ENCODE results near the gene FER. TPM values are rescaled to one million over a fixed set of nuclear protein-coding genes. Genes with fewer than 3 reads are reported as not detected.

Gene FER
- total and polyA plus RNA-seq, 12 donors = 3.5 to 37.5 (median 27.0) TPM

GRCh38 chr5:108798513-108799265, 51.0 kb downstream of the FER start:
- intact Hi-C loops (cut with DNase I) = no loop called here
- no peaks in the 10 kb centered on the region for H3K36me3 ChIP-seq (replicated peaks in 1 of 2)
- H3K4me1 ChIP-seq (replicated peaks in 1 of 2) = no peaks in the 10 kb centered on the region
- DNase-seq = no peak
- no peaks in the 10 kb centered on the region for H3K27me3 ChIP-seq
- TF ChIP-seq POLR2A (IDR thresholded peaks at IDR 0.05) (no peak), CTCF (IDR thresholded peaks at IDR 0.05) (no peak)
- H3K9me3 ChIP-seq (replicated peaks in 1 of 3) = peaks cover 0 to 6% (median 0%) of the 10 kb centered on the region in 3 donors
- 85 to 100% (median 95%) methylated on average over 3 of the region's 3 CpGs for WGBS, 4 donors
- no peak overlapping the region for H3K4me3 ChIP-seq
- H3K27ac ChIP-seq = no peak overlapping the region

- WGBS, 4 donors = 94 to 95% (median 94%) methylated on average over 3 of the region's 3 CpGs
- H3K27ac ChIP-seq = no peak overlapping the region
- H3K9me3 ChIP-seq (replicated peaks in 1 of 3) = peaks cover 0 to 6% (median 0%) of the 10 kb centered on the region in 3 donors
- TF ChIP-seq CTCF (IDR thresholded peaks at IDR 0.05) (no peak), POLR2A (IDR thresholded peaks at IDR 0.05) (no peak)
- no peaks in the 10 kb centered on the region for H3K36me3 ChIP-seq (replicated peaks in 1 of 2)
- DNase-seq = no peak
- H3K27me3 ChIP-seq = no peaks in the 10 kb centered on the region
- intact Hi-C loops (cut with DNase I) = no loop called here
- H3K4me3 ChIP-seq = no peak overlapping the region
- no peaks in the 10 kb centered on the region for H3K4me1 ChIP-seq (replicated peaks in 1 of 2)
Measured at GRCh38 chr5:108801301-108801700, 53.6 kb downstream of the FER start.

- no peaks in the 10 kb centered on the region for H3K27me3 ChIP-seq
- H3K36me3 ChIP-seq (replicated peaks in 1 of 2) = no peaks in the 10 kb centered on the region
- WGBS, 4 donors = 56 to 69% (median 63%) methylated on average over 4 of the region's 4 CpGs
- H3K27ac ChIP-seq = no peak overlapping the region
- DNase-seq = no peak
- intact Hi-C loops (cut with DNase I) = no loop called here
- TF ChIP-seq POLR2A (IDR thresholded peaks at IDR 0.05) (no peak), CTCF (IDR thresholded peaks at IDR 0.05) (no peak)
- no peak overlapping the region for H3K4me3 ChIP-seq
- H3K9me3 ChIP-seq (replicated peaks in 1 of 3) = peaks cover 0 to 6% (median 0%) of the 10 kb centered on the region in 3 donors
- H3K4me1 ChIP-seq (replicated peaks in 1 of 2) = no peaks in the 10 kb centered on the region
Measured at GRCh38 chr5:108801776-108802175, 54.1 kb downstream of the FER start.

GRCh38 chr5:108810717-108811116, 63.0 kb downstream of the FER start:
- H3K9me3 ChIP-seq (replicated peaks in 1 of 3) = peaks cover 0 to 3% (median 0%) of the 10 kb centered on the region in 3 donors
- intact Hi-C loops (cut with DNase I) = no loop called here
- H3K27ac ChIP-seq = no peak overlapping the region
- no peaks in the 10 kb centered on the region for H3K36me3 ChIP-seq (replicated peaks in 1 of 2)
- DNase-seq = no peak
- no peak for TF ChIP-seq POLR2A (IDR thresholded peaks at IDR 0.05)
- TF ChIP-seq CTCF (IDR thresholded peaks at IDR 0.05) = no peak
- no peak overlapping the region for H3K4me3 ChIP-seq
- 94 to 100% (median 99%) methylated on average over 2 to 3 of the region's 3 CpGs for WGBS, 4 donors
- H3K27me3 ChIP-seq = no peaks in the 10 kb centered on the region
- H3K4me1 ChIP-seq (replicated peaks in 1 of 2) = peaks cover 0 to 5% of the 10 kb centered on the region in 2 donors
